DOHH2 (cell line): Measurements from ENCODE around the gene BTF3.

Source experiments
- EZH2phosphoT487 ChIP-seq: fragments of 200-600 bp; sonication (generic); IDR thresholded peaks from 2 replicates; pipeline ENCODE4 v1.6.1; 2017; ENCODE audit warnings: borderline replicate concordance, mild to moderate bottlenecking, antibody characterized with exemption, low read length, moderate library complexity, mixed read lengths
- TF ChIP-seq, protein P1 (sequence below): fragments of 200-600 bp; sonication (generic); IDR thresholded peaks from one replicate; pipeline ENCODE4 v1.5.1; 2014; ENCODE audit warnings: antibody characterized with exemption, mild to moderate bottlenecking, low read depth, low read length; ENCODE audit not compliant: poor library complexity, severe bottlenecking

DNA sequence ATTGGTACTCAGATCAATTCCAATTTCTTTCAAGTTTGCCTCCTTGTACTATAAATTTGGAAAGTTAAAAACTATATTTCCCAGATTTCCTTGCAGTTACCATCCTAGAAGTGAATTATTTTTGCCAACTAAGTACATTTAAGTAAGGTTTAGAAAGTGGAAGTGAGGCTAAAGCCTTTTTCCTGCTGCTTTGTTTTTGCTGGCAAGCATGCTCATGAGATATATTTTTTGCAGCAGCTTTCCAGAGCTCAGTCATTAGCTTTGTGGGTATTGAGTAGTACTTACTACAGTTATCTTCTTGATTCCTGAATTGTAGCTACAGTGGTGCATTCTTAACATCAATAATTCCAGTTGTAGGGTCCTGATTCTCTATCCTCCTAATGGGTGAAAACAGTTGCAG lies 3.5 kb upstream of the BTF3 start:
- TF ChIP-seq, protein P1, sequence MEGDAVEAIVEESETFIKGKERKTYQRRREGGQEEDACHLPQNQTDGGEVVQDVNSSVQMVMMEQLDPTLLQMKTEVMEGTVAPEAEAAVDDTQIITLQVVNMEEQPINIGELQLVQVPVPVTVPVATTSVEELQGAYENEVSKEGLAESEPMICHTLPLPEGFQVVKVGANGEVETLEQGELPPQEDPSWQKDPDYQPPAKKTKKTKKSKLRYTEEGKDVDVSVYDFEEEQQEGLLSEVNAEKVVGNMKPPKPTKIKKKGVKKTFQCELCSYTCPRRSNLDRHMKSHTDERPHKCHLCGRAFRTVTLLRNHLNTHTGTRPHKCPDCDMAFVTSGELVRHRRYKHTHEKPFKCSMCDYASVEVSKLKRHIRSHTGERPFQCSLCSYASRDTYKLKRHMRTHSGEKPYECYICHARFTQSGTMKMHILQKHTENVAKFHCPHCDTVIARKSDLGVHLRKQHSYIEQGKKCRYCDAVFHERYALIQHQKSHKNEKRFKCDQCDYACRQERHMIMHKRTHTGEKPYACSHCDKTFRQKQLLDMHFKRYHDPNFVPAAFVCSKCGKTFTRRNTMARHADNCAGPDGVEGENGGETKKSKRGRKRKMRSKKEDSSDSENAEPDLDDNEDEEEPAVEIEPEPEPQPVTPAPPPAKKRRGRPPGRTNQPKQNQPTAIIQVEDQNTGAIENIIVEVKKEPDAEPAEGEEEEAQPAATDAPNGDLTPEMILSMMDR, result no peak
- no peak for TF ChIP-seq EZH2phosphoT487
